Testis (tissue), 3 donors: ENCODE results near the gene RHNO1. TPM values are rescaled to one million over a fixed set of nuclear protein-coding genes. Genes with fewer than 3 reads are reported as not detected.

Experiments used
- DNase-seq: peaks from one replicate; pipeline ENCODE4 v3.0.0-alpha.2; 2019
- H3K27ac ChIP-seq, 2 donors: fragments of 200-600 bp; sonication (generic); one replicate each; pipeline ENCODE4 v1.5.1; 2019
- H3K27me3 ChIP-seq: fragments of 200-600 bp; sonication (generic); one replicate; pipeline ENCODE4 v1.5.1; 2019
- H3K36me3 ChIP-seq: fragments of 200-600 bp; sonication (generic); one replicate; pipeline ENCODE4 v1.5.1; 2017; ENCODE audit warnings: low read depth; ENCODE audit errors: missing control alignments
- H3K4me1 ChIP-seq: fragments of 200-600 bp; sonication (generic); one replicate; pipeline ENCODE4 v1.5.1; 2019
- H3K4me3 ChIP-seq, 2 donors: fragments of 200-600 bp; sonication (generic); one replicate each; pipeline ENCODE4 v1.5.1; 2017 to 2019
- H3K9me3 ChIP-seq: fragments of 200-600 bp; sonication (generic); one replicate; pipeline ENCODE4 v1.5.1; 2017
- POLR2A ChIP-seq: fragments of 450-650 bp; IDR thresholded peaks from one replicate; pipeline ENCODE4 v1.6.1; 2017; ENCODE audit warnings: antibody characterized with exemption, mild to moderate bottlenecking, moderate library complexity
- WGBS, 2 donors: methylation state at CpG; one replicate each; pipeline ENCODE4 v1.1.5; 2018; 5-methylcytosine and 5-hydroxymethylcytosine counted together
- intact Hi-C: fragments of 100-400 bp; cut with DNase I; formaldehyde crosslinking; loops from one replicate; pipeline ENCODE4 v1.15.1; 2023; ENCODE audit warnings: low total_unique reads
- polyA plus RNA-seq: library from polyadenylated mRNA; stranded (reverse); fragments of 350-450 nt; fragmentation: Illumina TruSeq; extraction: RNeasy Lipid Tissue Mini Kit (QIAGEN cat#74804); gene quantifications from one replicate; pipeline ENCODE4 v1.2.3, GENCODE V29; 2014; ENCODE audit warnings: low read depth, low replicate concordance; ENCODE audit not compliant: insufficient read depth
- total RNA-seq, 2 donors: library from RNA; depleted of rRNA; stranded (reverse); fragments of >200 nt; gene quantifications; one replicate each; pipeline ENCODE4 v1.2.3, GENCODE V29; 2016
- TF ChIP-seq, protein P1 (sequence below), 3 experiments: fragments of 450-650 bp in 2 of 3; fragments of 200-600 bp in 1 of 3; sonication (generic) in 1 of 3; IDR thresholded peaks; one replicate each; pipeline ENCODE4 v1.5.1; 2016 to 2019; ENCODE audit warnings: antibody characterized with exemption in 3 of 3, mild to moderate bottlenecking in 2 of 3, moderate library complexity in 1 of 3

RHNO1 gene
- total and polyA plus RNA-seq, 3 donors from 2014 or later: 21.6 to 26.1 (median 22.8) TPM

DNA sequence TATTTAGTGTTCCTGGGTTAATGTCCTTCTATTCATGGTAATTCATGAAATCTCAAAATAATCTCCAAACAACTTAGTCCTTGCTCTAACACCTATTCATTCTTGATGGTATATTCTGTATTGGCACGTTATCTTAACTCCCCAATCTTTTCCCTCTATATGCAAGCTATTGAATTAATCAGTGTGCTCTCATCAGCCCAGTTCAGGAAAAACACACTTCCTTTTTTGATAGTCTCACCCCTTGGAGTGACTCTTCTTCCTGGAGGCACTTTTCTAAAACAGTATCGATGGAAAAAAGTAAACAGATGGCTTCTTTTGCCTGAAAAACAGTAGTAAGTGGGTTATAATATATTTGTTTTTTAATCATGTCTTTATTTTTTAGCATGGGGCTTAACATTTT lies 42.2 kb downstream of the RHNO1 start:
- no peaks in the 10 kb centered on the region for H3K27me3 ChIP-seq
- no peak overlapping the region for H3K27ac ChIP-seq
- DNase-seq: no peak
- H3K4me1 ChIP-seq: no peaks in the 10 kb centered on the region
- H3K9me3 ChIP-seq: no peaks in the 10 kb centered on the region
- no peak overlapping the region for H3K4me3 ChIP-seq
- TF ChIP-seq, protein P1, sequence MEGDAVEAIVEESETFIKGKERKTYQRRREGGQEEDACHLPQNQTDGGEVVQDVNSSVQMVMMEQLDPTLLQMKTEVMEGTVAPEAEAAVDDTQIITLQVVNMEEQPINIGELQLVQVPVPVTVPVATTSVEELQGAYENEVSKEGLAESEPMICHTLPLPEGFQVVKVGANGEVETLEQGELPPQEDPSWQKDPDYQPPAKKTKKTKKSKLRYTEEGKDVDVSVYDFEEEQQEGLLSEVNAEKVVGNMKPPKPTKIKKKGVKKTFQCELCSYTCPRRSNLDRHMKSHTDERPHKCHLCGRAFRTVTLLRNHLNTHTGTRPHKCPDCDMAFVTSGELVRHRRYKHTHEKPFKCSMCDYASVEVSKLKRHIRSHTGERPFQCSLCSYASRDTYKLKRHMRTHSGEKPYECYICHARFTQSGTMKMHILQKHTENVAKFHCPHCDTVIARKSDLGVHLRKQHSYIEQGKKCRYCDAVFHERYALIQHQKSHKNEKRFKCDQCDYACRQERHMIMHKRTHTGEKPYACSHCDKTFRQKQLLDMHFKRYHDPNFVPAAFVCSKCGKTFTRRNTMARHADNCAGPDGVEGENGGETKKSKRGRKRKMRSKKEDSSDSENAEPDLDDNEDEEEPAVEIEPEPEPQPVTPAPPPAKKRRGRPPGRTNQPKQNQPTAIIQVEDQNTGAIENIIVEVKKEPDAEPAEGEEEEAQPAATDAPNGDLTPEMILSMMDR (IDR thresholded peaks at IDR 0.05): no peak
- no peak for TF ChIP-seq POLR2A
- intact Hi-C loops: no loop called here
- WGBS, 2 donors: 85 to 91% methylated on average over 2 of the region's 2 CpGs
- H3K36me3 ChIP-seq: no peaks in the 10 kb centered on the region

DNA sequence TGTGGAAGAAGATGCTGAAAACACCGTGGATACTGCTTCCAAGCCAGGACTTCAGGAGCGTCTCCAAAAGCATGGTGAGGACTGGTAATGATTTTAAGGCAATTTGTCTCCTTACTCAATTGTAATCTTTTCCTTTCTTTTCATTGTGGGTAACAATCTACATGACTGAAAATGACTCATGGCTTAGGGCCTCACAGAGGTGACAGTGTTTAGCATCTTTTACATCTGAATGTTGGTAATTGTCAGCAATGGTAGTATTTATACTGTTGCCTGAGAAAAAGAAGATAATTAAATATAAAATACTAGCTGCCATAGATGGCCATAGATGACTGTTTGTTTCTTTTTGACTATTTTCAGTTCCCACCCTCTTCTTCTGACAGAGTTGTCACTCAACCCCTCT lies 45.3 kb downstream of the RHNO1 start:
- no peak overlapping the region for H3K27ac ChIP-seq
- no peaks in the 10 kb centered on the region for H3K27me3 ChIP-seq
- 97 to 98% methylated on average over 2 of the region's 2 CpGs for WGBS, 2 donors
- H3K9me3 ChIP-seq: no peaks in the 10 kb centered on the region
- intact Hi-C loops: no loop called here
- no peaks in the 10 kb centered on the region for H3K36me3 ChIP-seq
- H3K4me1 ChIP-seq: no peaks in the 10 kb centered on the region
- no peak for DNase-seq
- H3K4me3 ChIP-seq: no peak overlapping the region
- TF ChIP-seq POLR2A: no peak
- TF ChIP-seq, protein P1 (IDR thresholded peaks at IDR 0.05): no peak

DNA sequence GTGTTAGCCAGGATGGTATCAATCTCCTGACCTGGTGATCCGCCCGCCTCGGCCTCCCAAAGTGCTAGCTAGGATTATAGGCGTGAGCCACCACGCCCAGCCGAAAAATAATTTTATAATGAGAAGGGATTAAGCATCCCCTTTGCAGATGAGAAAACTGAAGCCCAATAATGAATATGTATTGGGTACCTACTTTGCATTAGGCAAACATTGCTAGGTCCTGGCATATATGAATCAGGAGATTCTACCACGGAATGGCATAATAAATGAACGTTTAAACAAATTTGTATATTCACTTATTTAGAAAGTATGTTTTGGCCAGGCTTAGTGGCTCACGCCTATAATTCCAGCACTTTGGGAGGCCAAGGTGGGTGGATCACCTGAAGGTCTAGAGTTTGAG lies 46.0 kb downstream of the RHNO1 start:
- TF ChIP-seq, protein P1 (IDR thresholded peaks at IDR 0.05): no peak
- no peak for TF ChIP-seq POLR2A
- Histone ChIP-seq H3K4me1 (no peaks in the 10 kb centered on the region), H3K36me3 (no peaks in the 10 kb centered on the region), H3K27ac (no peak overlapping the region), H3K27me3 (no peaks in the 10 kb centered on the region), H3K9me3 (no peaks in the 10 kb centered on the region), H3K4me3 (no peak overlapping the region)
- intact Hi-C loops: no loop called here
- no peak for DNase-seq
- 94 to 95% methylated on average over 9 of the region's 9 CpGs for WGBS, 2 donors

DNA sequence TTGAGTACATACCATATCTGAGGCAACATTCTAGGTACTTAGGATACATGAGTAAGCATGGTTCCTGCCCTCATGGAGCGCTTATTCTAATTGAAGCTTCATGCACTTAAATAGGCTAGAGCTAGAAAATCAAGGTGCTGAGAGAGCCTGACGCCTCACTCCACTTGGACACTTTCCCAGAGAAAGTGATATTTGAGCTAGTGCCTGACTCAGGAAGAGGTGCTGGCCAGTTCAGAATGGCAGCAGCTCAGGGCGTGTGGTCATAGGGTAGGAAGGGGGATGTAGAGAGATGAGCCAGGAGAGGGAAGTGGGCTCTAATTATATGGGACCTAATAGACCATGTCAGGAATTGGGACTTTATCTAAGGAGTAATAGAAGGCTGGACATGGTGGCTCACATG lies 47.0 kb downstream of the RHNO1 start:
- Histone ChIP-seq H3K4me1 (no peaks in the 10 kb centered on the region), H3K27me3 (no peaks in the 10 kb centered on the region), H3K27ac (no peak overlapping the region), H3K4me3 (no peak overlapping the region), H3K36me3 (no peaks in the 10 kb centered on the region), H3K9me3 (no peaks in the 10 kb centered on the region)
- TF ChIP-seq POLR2A: no peak
- TF ChIP-seq, protein P1 (IDR thresholded peaks at IDR 0.05): no peak
- intact Hi-C loops: no loop called here
- no peak for DNase-seq
- 90% methylated on average over 3 of the region's 3 CpGs for WGBS, 2 donors

DNA sequence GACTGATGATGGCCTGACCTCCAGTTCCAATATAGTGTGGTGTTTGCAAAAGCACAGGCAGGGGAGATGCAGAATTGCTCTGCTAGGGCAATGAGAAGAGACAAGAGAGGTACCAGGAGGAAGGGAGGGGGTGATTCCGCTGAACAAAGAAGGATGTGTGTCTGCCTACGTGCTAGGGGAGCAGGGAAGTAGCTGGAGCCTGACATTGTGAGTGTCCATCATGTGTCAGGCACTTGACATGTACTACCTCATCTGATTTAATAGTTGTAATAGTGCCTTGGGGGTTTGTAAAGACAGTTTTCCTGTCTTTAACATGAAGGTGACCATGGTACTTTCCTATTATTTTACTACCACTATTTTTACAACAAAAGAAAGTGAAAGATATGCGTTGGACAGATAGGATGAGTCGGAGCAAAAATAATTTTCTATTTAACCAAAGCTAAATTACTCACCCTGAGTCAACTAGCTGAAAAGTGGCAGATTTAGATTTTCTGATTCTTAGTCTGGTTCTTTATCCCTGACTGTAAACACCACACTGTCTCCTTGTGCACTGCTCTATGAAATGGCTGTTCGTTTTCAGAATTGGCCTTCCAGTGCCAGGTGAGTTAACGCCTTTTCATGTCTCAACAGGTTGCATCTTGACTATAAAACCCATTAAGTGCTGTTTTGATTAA lies 48.4 kb downstream of the RHNO1 start:
- Histone ChIP-seq H3K27ac (no peak overlapping the region), H3K36me3 (no peaks in the 10 kb centered on the region), H3K27me3 (no peaks in the 10 kb centered on the region), H3K4me1 (no peaks in the 10 kb centered on the region), H3K4me3 (no peak overlapping the region), H3K9me3 (no peaks in the 10 kb centered on the region)
- no peak for DNase-seq
- 90 to 94% methylated on average over 6 of the region's 6 CpGs for WGBS, 2 donors
- intact Hi-C loops: no loop called here
- TF ChIP-seq, protein P1 (IDR thresholded peaks at IDR 0.05): no peak
- TF ChIP-seq POLR2A: no peak
